ENCODE measurements around the gene DNAJC15. TPM values are rescaled to one million over a fixed set of nuclear protein-coding genes. Genes with fewer than 3 reads are reported as not detected.

Gene DNAJC15
- total and polyA plus RNA-seq, 2 experiments from 2014 or later = 25.9 to 70.5 TPM

DNA sequence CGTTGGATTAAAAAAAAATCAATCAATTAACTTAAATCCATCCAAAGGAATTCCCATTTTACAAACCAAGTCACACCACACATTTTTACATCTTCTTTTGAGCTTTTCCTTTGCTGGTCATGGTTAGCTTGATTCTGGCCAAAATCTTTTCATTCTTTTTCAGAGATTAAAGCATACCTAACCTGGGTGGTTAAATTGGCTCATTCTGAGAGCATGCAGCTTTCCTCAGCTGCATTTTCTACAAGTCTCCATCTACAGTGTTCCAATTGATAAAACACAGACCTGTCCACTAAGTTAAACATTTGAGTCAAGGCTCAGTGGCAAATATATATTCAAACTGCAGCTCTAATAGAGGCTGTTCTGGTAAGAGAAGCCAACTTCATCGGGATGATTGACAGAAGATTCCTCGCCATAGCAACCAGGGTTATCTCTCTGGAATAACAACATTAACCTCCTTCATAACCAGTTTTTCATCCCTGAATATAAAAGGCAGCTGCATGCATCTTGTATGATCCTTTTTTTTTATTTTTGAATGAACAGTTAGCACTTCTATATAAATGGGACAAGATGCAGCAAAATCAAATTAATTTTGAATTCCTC, 106.2 kb downstream of the DNAJC15 start:
- H3K27me3 ChIP-seq (replicated peaks; ENCODE audit: insufficient read depth) = peaks cover 14% of the 10 kb centered on the region; the same call in 1 of the 2 replicates
- no peaks in the 10 kb centered on the region for H3K79me2 ChIP-seq (ENCODE audit: insufficient read depth)
- TF ChIP-seq EZH2phosphoT487 (IDR thresholded peaks at IDR 0.05; ENCODE audit: insufficient read depth, low read depth) = no peak
- TF ChIP-seq EZH2 (IDR thresholded peaks at IDR 0.05; ENCODE audit: insufficient read depth, poor library complexity, severe bottlenecking) = no peak
- no peaks in the 10 kb centered on the region for H3K36me3 ChIP-seq (ENCODE audit: low read depth)
- no peak overlapping the region for H2AFZ ChIP-seq
- no peaks in the 10 kb centered on the region for H3K4me1 ChIP-seq (ENCODE audit: insufficient read depth)
- DNase-seq = no peak
- no peak overlapping the region for H3K4me2 ChIP-seq (ENCODE audit: unreplicated experiment)
- no peak overlapping the region for H3K27ac ChIP-seq
- no peak overlapping the region for H3K4me3 ChIP-seq
- H3K9me2 ChIP-seq (ENCODE audit: insufficient read depth) = no peaks in the 10 kb centered on the region
- no peaks in the 10 kb centered on the region for H3F3A ChIP-seq (ENCODE audit: insufficient read depth)
- in situ Hi-C loops (cut with MboI) = no loop called here
- no peaks in the 10 kb centered on the region for H4K20me1 ChIP-seq (ENCODE audit: insufficient read depth)
- WGBS, 2 experiments (ENCODE audit: low coverage in 1 of 2, low lambda C conversion rate in 2 of 2, missing lambda C conversion rate in 2 of 2) = 52 to 57% methylated on average over 3 of the region's 3 CpGs
- no peaks in the 10 kb centered on the region for H3K9me3 ChIP-seq (ENCODE audit: low read depth)
- no peak overlapping the region for H3K9ac ChIP-seq

DNA sequence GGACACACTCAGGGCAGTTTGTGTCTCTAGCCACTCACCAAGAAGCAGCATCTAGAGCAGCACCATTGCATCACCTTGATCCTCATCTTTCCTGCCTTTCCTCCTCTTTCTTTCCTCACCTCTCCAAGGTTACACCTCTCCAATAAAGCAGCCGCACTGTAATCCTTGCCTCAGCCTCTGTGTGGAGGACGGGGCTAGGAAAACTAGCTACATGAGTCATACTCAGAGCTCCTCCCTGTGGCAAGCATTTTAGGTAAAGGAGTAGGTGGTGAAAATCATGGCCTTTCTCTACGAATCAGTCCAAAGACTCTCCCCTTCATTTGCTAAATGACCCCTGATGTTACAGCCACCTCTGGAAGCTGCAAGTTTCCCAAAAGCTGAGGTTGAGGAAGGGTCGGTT, 108.9 kb downstream of the DNAJC15 start:
- no peaks in the 10 kb centered on the region for H3K36me3 ChIP-seq (ENCODE audit: low read depth)
- H3K9me3 ChIP-seq (ENCODE audit: low read depth) = no peaks in the 10 kb centered on the region
- TF ChIP-seq EZH2 (IDR thresholded peaks at IDR 0.05; ENCODE audit: insufficient read depth, poor library complexity, severe bottlenecking) (no peak), EZH2phosphoT487 (IDR thresholded peaks at IDR 0.05; ENCODE audit: insufficient read depth, low read depth) (no peak)
- no peak overlapping the region for H3K9ac ChIP-seq
- no peak overlapping the region for H2AFZ ChIP-seq
- no peaks in the 10 kb centered on the region for H3K9me2 ChIP-seq (ENCODE audit: insufficient read depth)
- no peaks in the 10 kb centered on the region for H3F3A ChIP-seq (ENCODE audit: insufficient read depth)
- no peak overlapping the region for H3K4me2 ChIP-seq (ENCODE audit: unreplicated experiment)
- no peak overlapping the region for H3K4me3 ChIP-seq
- H4K20me1 ChIP-seq (ENCODE audit: insufficient read depth) = no peaks in the 10 kb centered on the region
- no peaks in the 10 kb centered on the region for H3K79me2 ChIP-seq (ENCODE audit: insufficient read depth)
- WGBS, 2 experiments (ENCODE audit: low coverage in 1 of 2, low lambda C conversion rate in 2 of 2, missing lambda C conversion rate in 2 of 2) = 46 to 56% methylated on average over 4 of the region's 4 CpGs
- in situ Hi-C loops (cut with MboI) = no loop called here
- peak; percentile 27 for DNase-seq
- no peaks in the 10 kb centered on the region for H3K4me1 ChIP-seq (ENCODE audit: insufficient read depth)
- H3K27ac ChIP-seq = no peak overlapping the region
- H3K27me3 ChIP-seq (replicated peaks; ENCODE audit: insufficient read depth) = peaks cover 14% of the 10 kb centered on the region; the same call in 1 of the 2 replicates

DNA sequence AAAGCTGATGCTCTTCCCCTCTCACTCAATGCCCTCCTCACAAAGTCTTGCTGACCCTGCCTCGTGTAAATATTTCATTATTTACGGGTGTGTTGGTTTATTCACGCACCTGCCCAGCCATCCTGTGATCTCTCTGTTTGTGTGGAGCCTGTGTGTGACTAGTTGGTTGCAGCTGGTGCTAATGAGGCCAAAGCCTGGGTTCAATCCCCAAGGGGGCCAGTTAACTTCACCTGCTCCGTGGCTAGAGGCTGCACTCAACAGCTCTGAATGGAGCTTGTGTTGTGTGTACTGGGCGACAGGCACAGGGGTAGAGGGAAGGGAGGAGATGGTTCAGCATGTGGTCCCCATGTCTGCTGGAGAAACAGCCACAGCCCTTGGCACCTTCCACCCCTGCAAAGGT, 109.5 kb downstream of the DNAJC15 start:
- TF ChIP-seq EZH2 (IDR thresholded peaks at IDR 0.05; ENCODE audit: insufficient read depth, poor library complexity, severe bottlenecking) (no peak), EZH2phosphoT487 (IDR thresholded peaks at IDR 0.05; ENCODE audit: insufficient read depth, low read depth) (no peak)
- no peak overlapping the region for H3K27ac ChIP-seq
- in situ Hi-C loops (cut with MboI) = no loop called here
- H3K36me3 ChIP-seq (ENCODE audit: low read depth) = no peaks in the 10 kb centered on the region
- H2AFZ ChIP-seq = no peak overlapping the region
- DNase-seq = no peak
- no peaks in the 10 kb centered on the region for H3K9me3 ChIP-seq (ENCODE audit: low read depth)
- no peaks in the 10 kb centered on the region for H3K9me2 ChIP-seq (ENCODE audit: insufficient read depth)
- H3K4me2 ChIP-seq (ENCODE audit: unreplicated experiment) = no peak overlapping the region
- H3K79me2 ChIP-seq (ENCODE audit: insufficient read depth) = no peaks in the 10 kb centered on the region
- no peaks in the 10 kb centered on the region for H3K4me1 ChIP-seq (ENCODE audit: insufficient read depth)
- WGBS, 2 experiments (ENCODE audit: low coverage in 1 of 2, low lambda C conversion rate in 2 of 2, missing lambda C conversion rate in 2 of 2) = 62 to 68% methylated on average over 5 of the region's 5 CpGs
- peaks cover 14% of the 10 kb centered on the region; the same call in 1 of the 2 replicates for H3K27me3 ChIP-seq (replicated peaks; ENCODE audit: insufficient read depth)
- H3K9ac ChIP-seq = no peak overlapping the region
- H3F3A ChIP-seq (ENCODE audit: insufficient read depth) = no peaks in the 10 kb centered on the region
- no peaks in the 10 kb centered on the region for H4K20me1 ChIP-seq (ENCODE audit: insufficient read depth)
- no peak overlapping the region for H3K4me3 ChIP-seq

DNA sequence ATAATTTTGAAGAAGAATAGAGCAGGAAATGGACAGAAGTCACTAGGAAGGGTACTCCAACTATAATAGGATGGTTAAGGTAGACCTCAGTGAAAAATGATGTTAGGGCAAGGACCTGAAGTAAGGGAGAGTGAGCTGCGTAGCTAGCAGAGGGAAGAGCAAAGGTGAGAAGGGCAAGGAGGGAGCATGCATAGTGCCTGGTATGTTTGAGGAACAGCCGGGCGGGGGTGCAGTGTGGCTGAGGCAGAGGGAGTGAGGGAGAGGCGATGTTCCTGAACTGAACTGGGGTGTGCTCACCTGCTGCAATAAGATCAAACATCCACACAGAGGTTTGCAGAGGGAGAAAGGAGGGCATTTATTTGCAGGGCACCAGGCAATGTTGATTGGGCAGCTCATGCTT, 110.4 kb downstream of the DNAJC15 start:
- H3K27ac ChIP-seq = no peak overlapping the region
- H3K27me3 ChIP-seq (replicated peaks; ENCODE audit: insufficient read depth) = peaks cover 13% of the 10 kb centered on the region; the same call in 1 of the 2 replicates
- H3K9ac ChIP-seq = no peak overlapping the region
- TF ChIP-seq EZH2 (IDR thresholded peaks at IDR 0.05; ENCODE audit: insufficient read depth, poor library complexity, severe bottlenecking) (no peak), EZH2phosphoT487 (IDR thresholded peaks at IDR 0.05; ENCODE audit: insufficient read depth, low read depth) (no peak)
- no peaks in the 10 kb centered on the region for H3K9me3 ChIP-seq (ENCODE audit: low read depth)
- no peaks in the 10 kb centered on the region for H3K4me1 ChIP-seq (ENCODE audit: insufficient read depth)
- DNase-seq = no peak
- H3K9me2 ChIP-seq (ENCODE audit: insufficient read depth) = no peaks in the 10 kb centered on the region
- H3K79me2 ChIP-seq (ENCODE audit: insufficient read depth) = no peaks in the 10 kb centered on the region
- H2AFZ ChIP-seq = no peak overlapping the region
- in situ Hi-C loops (cut with MboI) = no loop called here
- no peaks in the 10 kb centered on the region for H3F3A ChIP-seq (ENCODE audit: insufficient read depth)
- H3K4me3 ChIP-seq = no peak overlapping the region
- no peak overlapping the region for H3K4me2 ChIP-seq (ENCODE audit: unreplicated experiment)
- H4K20me1 ChIP-seq (ENCODE audit: insufficient read depth) = no peaks in the 10 kb centered on the region
- H3K36me3 ChIP-seq (ENCODE audit: low read depth) = no peaks in the 10 kb centered on the region
- 80 to 81% methylated on average over 4 of the region's 4 CpGs for WGBS, 2 experiments (ENCODE audit: low coverage in 1 of 2, low lambda C conversion rate in 2 of 2, missing lambda C conversion rate in 2 of 2)

Measured in GM23248 (cell line).